Measurements from ENCODE around the gene SCRN2. TPM values are rescaled to one million over a fixed set of nuclear protein-coding genes. Genes with fewer than 3 reads are reported as not detected.

The SCRN2 gene
- total RNA-seq, 1 donor from 2014 or later, result 32.1 TPM

DNA sequence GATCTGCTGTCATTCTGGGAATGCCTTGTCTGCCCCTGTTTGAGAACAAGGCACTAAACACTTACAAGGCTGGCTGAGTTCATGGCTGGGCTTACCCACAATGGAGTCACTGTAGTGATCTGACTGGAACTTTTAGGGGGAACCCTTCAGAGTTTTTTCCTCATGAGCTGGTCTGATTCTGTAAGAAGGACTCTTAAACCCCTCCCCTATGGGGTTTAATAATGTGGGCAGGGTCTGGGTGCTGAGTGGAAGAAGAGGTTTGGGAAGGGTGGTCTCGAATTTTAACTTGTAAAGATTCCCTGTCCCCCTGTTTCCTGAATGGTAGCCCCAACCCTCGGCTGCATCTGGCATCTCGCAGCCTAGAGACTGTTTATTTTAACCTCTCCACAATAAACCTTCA lies 50.0 kb downstream of the SCRN2 start:
- intact Hi-C loops (cut with DNase I), result no loop called here
- DNase-seq (ENCODE audit: low spot score), result no peak

DNA sequence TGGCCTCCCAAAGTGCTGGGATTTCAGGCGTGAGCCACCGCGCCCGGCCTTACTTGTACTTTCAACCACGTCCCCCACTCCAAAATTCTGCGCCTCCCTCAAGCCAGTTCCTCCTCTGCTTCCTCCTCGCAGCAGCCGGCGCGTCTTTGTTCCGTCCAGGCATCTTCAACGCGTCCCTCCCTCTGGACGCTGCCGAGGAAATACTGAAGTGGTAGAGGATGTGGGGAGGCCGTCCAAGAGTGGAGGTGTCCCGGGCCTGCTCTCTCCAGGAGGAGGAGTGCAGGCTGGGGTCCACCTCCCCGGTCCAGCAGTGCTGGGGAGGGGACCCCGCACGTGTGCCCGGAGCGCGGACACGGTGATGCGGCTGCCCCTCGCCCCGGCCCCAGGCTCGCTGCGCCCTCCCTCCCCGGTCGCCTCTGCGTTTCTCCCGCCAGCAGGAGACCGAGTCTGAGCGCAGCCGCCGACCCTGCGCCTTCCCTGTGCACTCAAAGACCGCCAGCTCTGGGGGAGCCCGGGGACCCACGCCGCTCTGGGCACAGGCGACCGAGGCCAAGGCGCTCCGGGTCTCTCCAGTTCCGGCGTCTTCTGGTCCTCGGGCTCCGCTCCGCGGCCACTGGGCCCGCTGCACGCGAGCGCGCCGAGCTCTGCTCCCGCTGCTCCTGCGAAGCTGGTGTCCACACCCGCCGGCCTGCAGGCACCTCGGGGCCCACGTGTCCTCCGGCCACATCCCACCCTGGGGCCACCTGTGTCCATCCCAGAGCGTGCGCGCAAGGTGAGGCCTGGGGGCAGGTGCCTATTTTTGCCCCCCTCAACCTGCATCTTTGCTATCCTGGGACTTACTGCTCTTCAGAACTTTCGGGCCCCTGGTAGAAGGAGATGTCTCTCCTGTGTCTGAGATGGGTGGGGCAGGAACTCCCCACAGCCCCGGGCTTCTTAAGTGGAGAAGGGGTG lies 51.2 kb downstream of the SCRN2 start:
- no peak for DNase-seq (ENCODE audit: low spot score)
- intact Hi-C loops (cut with DNase I), result no loop called here

Other genes starting within 250 kb of the SCRN2 start
- gene KPNB1, start 191.4 kb downstream of the SCRN2 start, total RNA-seq, result 185 TPM
- 11.2 TPM for gene TBKBP1, start 147.1 kb downstream of the SCRN2 start, total RNA-seq
- gene TBX21, start 108.0 kb downstream of the SCRN2 start, total RNA-seq, result 0.30 TPM
- 8.7 TPM for gene OSBPL7, start 19.5 kb downstream of the SCRN2 start, total RNA-seq
- 55.5 TPM for gene MRPL10, start 9.7 kb downstream of the SCRN2 start, total RNA-seq
- gene LRRC46, start 9.6 kb downstream of the SCRN2 start, total RNA-seq, result 0.27 TPM
- gene SP6, start 9.9 kb upstream of the SCRN2 start, total RNA-seq, result 0.08 TPM
- 16.3 TPM for gene SP2, start 55.0 kb upstream of the SCRN2 start, total RNA-seq
- 21.3 TPM for gene PNPO, start 100.3 kb upstream of the SCRN2 start, total RNA-seq
- gene PRR15L, start 116.6 kb upstream of the SCRN2 start, total RNA-seq, result not detected
- 58.2 TPM for gene CDK5RAP3, start 129.8 kb upstream of the SCRN2 start, total RNA-seq
- 78.6 TPM for gene COPZ2, start 196.5 kb upstream of the SCRN2 start, total RNA-seq
- 604 TPM for gene NFE2L1, start 207.1 kb upstream of the SCRN2 start, total RNA-seq